NCI-H1417 treated with DMSO at 0.1 percent for 48 hours (cell line): Measurements from ENCODE around the gene MAGI2.

Source experiments
- DNase-seq: peaks from one replicate; lab custom pipeline; 2025; lab: John Stamatoyannopoulos, UW

Gene MAGI2

GRCh38 chr7:78407031-78407430 lies 1046.4 kb downstream of the MAGI2 start:
- no peak for DNase-seq

GRCh38 chr7:78406531-78406930 lies 1046.9 kb downstream of the MAGI2 start:
- no peak for DNase-seq

- DNase-seq, result no peak
These were observed 1051.4 kb downstream of the MAGI2 start for GRCh38 chr7:78402096-78402495.

- no peak for DNase-seq
These were observed 1053.4 kb downstream of the MAGI2 start for GRCh38 chr7:78400038-78400437.

GRCh38 chr7:78399033-78399769 lies 1054.3 kb downstream of the MAGI2 start:
- DNase-seq, result no peak

GRCh38 chr7:78398576-78398975 lies 1054.9 kb downstream of the MAGI2 start:
- DNase-seq, result no peak

- DNase-seq, result no peak
These were observed 1055.4 kb downstream of the MAGI2 start for GRCh38 chr7:78398081-78398480.

- DNase-seq, result no peak
These were observed 1057.3 kb downstream of the MAGI2 start for GRCh38 chr7:78396210-78396609.

GRCh38 chr7:78395298-78396036 lies 1058.0 kb downstream of the MAGI2 start:
- DNase-seq, result no peak

- no peak for DNase-seq
These were observed 1064.4 kb downstream of the MAGI2 start for GRCh38 chr7:78389022-78389421.

GRCh38 chr7:78386520-78386919 lies 1066.9 kb downstream of the MAGI2 start:
- no peak for DNase-seq

- DNase-seq, result no peak
These were observed 1070.2 kb downstream of the MAGI2 start for GRCh38 chr7:78383096-78383880.

- no peak for DNase-seq
These were observed 1074.3 kb downstream of the MAGI2 start for GRCh38 chr7:78379148-78379547.

GRCh38 chr7:78377532-78377931 lies 1075.9 kb downstream of the MAGI2 start:
- no peak for DNase-seq

GRCh38 chr7:78370936-78371335 lies 1082.5 kb downstream of the MAGI2 start:
- no peak for DNase-seq

GRCh38 chr7:78368771-78369170 lies 1084.7 kb downstream of the MAGI2 start:
- no peak for DNase-seq

GRCh38 chr7:78367280-78367773 lies 1086.1 kb downstream of the MAGI2 start:
- no peak for DNase-seq

- no peak for DNase-seq
These were observed 1089.6 kb downstream of the MAGI2 start for GRCh38 chr7:78363866-78364265.

- DNase-seq, result no peak
These were observed 1093.6 kb downstream of the MAGI2 start for GRCh38 chr7:78359836-78360235.

- DNase-seq, result no peak
These were observed 1095.8 kb downstream of the MAGI2 start for GRCh38 chr7:78357709-78358108.

- DNase-seq, result no peak
These were observed 1097.6 kb downstream of the MAGI2 start for GRCh38 chr7:78355834-78356233.

GRCh38 chr7:78350926-78351325 lies 1102.5 kb downstream of the MAGI2 start:
- no peak for DNase-seq

GRCh38 chr7:78350391-78350790 lies 1103.1 kb downstream of the MAGI2 start:
- no peak for DNase-seq
